ENCODE data around the gene TMED7. TPM values are rescaled to one million over a fixed set of nuclear protein-coding genes. Genes with fewer than 3 reads are reported as not detected.

TMED7 gene
- total and polyA plus RNA-seq, 2 of the 4 experiments (the other 2 are of a cell fraction): 75.6 to 86.7 TPM

DNA sequence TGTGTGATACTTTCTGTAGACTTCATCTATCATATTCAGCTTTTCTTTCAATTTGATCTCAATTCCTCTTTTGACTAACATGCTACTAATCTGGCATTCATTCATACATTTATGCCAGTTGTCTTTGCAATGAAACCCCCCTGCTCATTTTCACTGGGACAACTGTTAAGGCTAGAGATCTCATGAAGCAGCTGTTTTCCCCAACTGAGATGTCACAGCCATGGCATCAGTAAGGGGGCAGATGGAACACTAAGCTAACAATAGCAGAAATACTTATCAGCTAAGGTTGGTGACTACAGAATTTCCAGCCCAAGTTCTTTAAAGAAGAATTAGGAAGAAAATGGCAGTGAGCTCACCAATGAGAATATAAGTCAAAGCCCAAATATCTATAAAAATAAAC lies 9.4 kb downstream of the TMED7 start:
- Histone ChIP-seq H2AK5ac (ENCODE audit: low read depth, low read length) (no peak overlapping the region), H3K9ac (ENCODE audit: low read depth, low read length) (no peak overlapping the region), H3K4me1 (ENCODE audit: control insufficient read depth, insufficient read depth, low read length) (no peaks in the 10 kb centered on the region), H4K5ac (ENCODE audit: low read depth, low read length) (no peak overlapping the region), H3K14ac (replicated peaks; ENCODE audit: low read depth, low read length) (no peak overlapping the region), H3K4me3 (ENCODE audit: insufficient read depth, low read depth, low read length) (no peak overlapping the region), H3K27me3 (ENCODE audit: control insufficient read depth, insufficient read depth, low read length) (no peaks in the 10 kb centered on the region), H3K18ac (ENCODE audit: low read depth, low read length) (no peak overlapping the region), H3K27ac (ENCODE audit: insufficient read depth, low read length) (no peak overlapping the region), H4K8ac (ENCODE audit: low read depth in 2 of 2, low read length in 2 of 2) (no peak overlapping the region), H3K79me1 (ENCODE audit: low read depth in 1 of 2, low read length in 2 of 2) (peaks cover 19 to 25% of the 10 kb centered on the region in 2 experiments), H3K23ac (ENCODE audit: low read depth, low read length) (no peak overlapping the region), H3K4me2 (ENCODE audit: low read depth, low read length) (no peak overlapping the region), H2BK20ac (ENCODE audit: low read depth, low read length) (no peak overlapping the region), H3K9me1 (ENCODE audit: insufficient read depth, low read length) (no peaks in the 10 kb centered on the region; the same call in none of the 2 replicates), H4K20me1 (ENCODE audit: insufficient read depth, low read length) (peaks cover 3% of the 10 kb centered on the region), H2AK9ac (replicated peaks; ENCODE audit: low read depth, low read length, poor library complexity) (no peak overlapping the region), H3K4ac (ENCODE audit: low read depth, low read length) (no peak overlapping the region), H3K56ac (ENCODE audit: extremely low read depth, insufficient read depth, low read length) (no peak overlapping the region), H2AFZ (replicated peaks; ENCODE audit: low read length, poor library complexity) (no peak overlapping the region), H4K91ac (ENCODE audit: insufficient read depth, low read depth, low read length) (no peak overlapping the region), H3K36me3 (ENCODE audit: control insufficient read depth, insufficient read depth, low read length) (peaks cover 25% of the 10 kb centered on the region), H2BK5ac (ENCODE audit: low read depth, low read length, poor library complexity, severe bottlenecking) (no peak overlapping the region), H2BK15ac (ENCODE audit: low read depth, low read length) (no peak overlapping the region), H2BK120ac (ENCODE audit: low read depth, low read length) (no peak overlapping the region), H3K9me3 (ENCODE audit: control insufficient read depth, insufficient read depth, low read length) (no peaks in the 10 kb centered on the region)
- intact Hi-C loops (cut with micrococcal nuclease): no loop called here
- no peak for TF ChIP-seq BHLHE40 (IDR thresholded peaks at IDR 0.05; ENCODE audit: low read depth, low read length)
- ATAC-seq (ENCODE audit: low read depth) (no peak), DNase-seq (no peak)
- dilution Hi-C loops (cut with HindIII; ENCODE audit: low sequenced_read_pairs, unreplicated experiment): no loop called here
- ChIA-PET CTCF (interaction anchor here (1.0 kb wide), 1 partner anchor 9 kb away, joined by 4 read pairs; the partner anchor contains the start of gene TMED7), POLR2A (ENCODE audit: unreplicated experiment) (interaction anchor here (0.7 kb wide), 1 partner anchor 11 kb away, joined by 3 read pairs; no protein-coding TSS in a partner anchor)
- in situ Hi-C loops (cut with MboI; ENCODE audit: low sequenced_read_pairs): loop anchor here (25.0 kb wide), 1 partner anchor 1379 kb away; no protein-coding TSS in a partner anchor
- BruUV-seq (replicated peaks): no TSS peak
